GM23338 (cell line): ENCODE results near the gene TBCEL.

Source experiments
- CREB1 ChIP-seq: fragments of 250-450 bp; sonication (Bioruptor Pico); IDR thresholded peaks from 2 replicates; pipeline ENCODE4 v1.5.0; 2020; ENCODE audit warnings: low read depth, mild to moderate bottlenecking, moderate library complexity
- EZH2 ChIP-seq: fragments of 200-600 bp; sonication (generic); IDR thresholded peaks from one replicate; pipeline ENCODE4 v1.8.0; 2017; ENCODE audit warnings: antibody characterized with exemption, mild to moderate bottlenecking, low read depth; ENCODE audit not compliant: unreplicated experiment
- EZH2phosphoT487 ChIP-seq: fragments of 200-600 bp; sonication (generic); IDR thresholded peaks from one replicate; pipeline ENCODE4 v1.8.1; 2018; ENCODE audit warnings: antibody characterized with exemption; ENCODE audit not compliant: unreplicated experiment
- JUNB ChIP-seq: IDR thresholded peaks from one replicate; pipeline ENCODE4 v1.6.1; 2016; ENCODE audit warnings: antibody characterized with exemption; ENCODE audit not compliant: unreplicated experiment
- NANOG ChIP-seq: IDR thresholded peaks from 2 replicates; pipeline ENCODE4 v1.6.1; 2016; ENCODE audit warnings: antibody characterized with exemption, borderline replicate concordance
- POLR2AphosphoS5 ChIP-seq: IDR thresholded peaks from 2 replicates; pipeline ENCODE4 v1.6.1; 2016; ENCODE audit warnings: antibody characterized with exemption, low read depth
- STAT1 ChIP-seq: IDR thresholded peaks from one replicate; pipeline ENCODE4 v1.6.1; 2016; ENCODE audit warnings: antibody characterized with exemption; ENCODE audit not compliant: unreplicated experiment
- TF ChIP-seq, protein P1 (sequence below): IDR thresholded peaks from one replicate; pipeline ENCODE4 v1.6.1; 2018; ENCODE audit warnings: antibody characterized with exemption; ENCODE audit not compliant: unreplicated experiment
- TF ChIP-seq, protein P2 (sequence below), 2 experiments: fragments of 200-600 bp in 1 of 2; sonication (generic) in 1 of 2; conservative IDR thresholded peaks; 2 replicates each; pipeline versions ENCODE4 v1.5.1 to v1.6.1; 2016 to 2017; ENCODE audit warnings: antibody characterized with exemption in 2 of 2, low read depth in 2 of 2, mild to moderate bottlenecking in 2 of 2, moderate library complexity in 1 of 2
- TF ChIP-seq, protein P3 (sequence below): fragments of 250-450 bp; sonication (Bioruptor Pico); IDR thresholded peaks from 2 replicates; pipeline ENCODE4 v1.5.0; 2020; ENCODE audit warnings: mild to moderate bottlenecking, moderate library complexity
- TF ChIP-seq, protein P4 (sequence below): IDR thresholded peaks from 2 replicates; pipeline ENCODE4 v1.6.1; 2016; ENCODE audit warnings: antibody characterized with exemption

DNA sequence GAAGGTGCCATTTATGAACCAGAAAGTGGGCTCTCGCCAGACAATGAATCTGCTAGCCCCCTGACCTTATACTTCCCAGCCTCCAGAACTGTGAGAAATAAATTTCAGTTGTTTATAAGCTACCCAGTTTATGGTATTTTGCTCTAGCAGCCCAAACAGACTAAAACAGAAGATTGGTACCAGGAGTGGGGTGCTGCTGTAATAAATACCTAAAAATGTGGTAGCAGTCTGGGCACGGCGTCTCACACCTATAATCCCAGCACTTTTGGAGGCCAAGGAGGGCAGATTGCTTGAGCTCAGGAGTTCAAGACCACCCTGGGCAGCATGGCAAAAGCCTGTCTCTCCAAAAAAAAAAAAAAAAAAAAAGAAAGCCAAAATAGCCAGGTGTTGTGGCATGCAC lies 98.4 kb downstream of the TBCEL start:
- TF ChIP-seq, protein P1, sequence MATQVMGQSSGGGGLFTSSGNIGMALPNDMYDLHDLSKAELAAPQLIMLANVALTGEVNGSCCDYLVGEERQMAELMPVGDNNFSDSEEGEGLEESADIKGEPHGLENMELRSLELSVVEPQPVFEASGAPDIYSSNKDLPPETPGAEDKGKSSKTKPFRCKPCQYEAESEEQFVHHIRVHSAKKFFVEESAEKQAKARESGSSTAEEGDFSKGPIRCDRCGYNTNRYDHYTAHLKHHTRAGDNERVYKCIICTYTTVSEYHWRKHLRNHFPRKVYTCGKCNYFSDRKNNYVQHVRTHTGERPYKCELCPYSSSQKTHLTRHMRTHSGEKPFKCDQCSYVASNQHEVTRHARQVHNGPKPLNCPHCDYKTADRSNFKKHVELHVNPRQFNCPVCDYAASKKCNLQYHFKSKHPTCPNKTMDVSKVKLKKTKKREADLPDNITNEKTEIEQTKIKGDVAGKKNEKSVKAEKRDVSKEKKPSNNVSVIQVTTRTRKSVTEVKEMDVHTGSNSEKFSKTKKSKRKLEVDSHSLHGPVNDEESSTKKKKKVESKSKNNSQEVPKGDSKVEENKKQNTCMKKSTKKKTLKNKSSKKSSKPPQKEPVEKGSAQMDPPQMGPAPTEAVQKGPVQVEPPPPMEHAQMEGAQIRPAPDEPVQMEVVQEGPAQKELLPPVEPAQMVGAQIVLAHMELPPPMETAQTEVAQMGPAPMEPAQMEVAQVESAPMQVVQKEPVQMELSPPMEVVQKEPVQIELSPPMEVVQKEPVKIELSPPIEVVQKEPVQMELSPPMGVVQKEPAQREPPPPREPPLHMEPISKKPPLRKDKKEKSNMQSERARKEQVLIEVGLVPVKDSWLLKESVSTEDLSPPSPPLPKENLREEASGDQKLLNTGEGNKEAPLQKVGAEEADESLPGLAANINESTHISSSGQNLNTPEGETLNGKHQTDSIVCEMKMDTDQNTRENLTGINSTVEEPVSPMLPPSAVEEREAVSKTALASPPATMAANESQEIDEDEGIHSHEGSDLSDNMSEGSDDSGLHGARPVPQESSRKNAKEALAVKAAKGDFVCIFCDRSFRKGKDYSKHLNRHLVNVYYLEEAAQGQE: no peak
- TF ChIP-seq, protein P2, sequence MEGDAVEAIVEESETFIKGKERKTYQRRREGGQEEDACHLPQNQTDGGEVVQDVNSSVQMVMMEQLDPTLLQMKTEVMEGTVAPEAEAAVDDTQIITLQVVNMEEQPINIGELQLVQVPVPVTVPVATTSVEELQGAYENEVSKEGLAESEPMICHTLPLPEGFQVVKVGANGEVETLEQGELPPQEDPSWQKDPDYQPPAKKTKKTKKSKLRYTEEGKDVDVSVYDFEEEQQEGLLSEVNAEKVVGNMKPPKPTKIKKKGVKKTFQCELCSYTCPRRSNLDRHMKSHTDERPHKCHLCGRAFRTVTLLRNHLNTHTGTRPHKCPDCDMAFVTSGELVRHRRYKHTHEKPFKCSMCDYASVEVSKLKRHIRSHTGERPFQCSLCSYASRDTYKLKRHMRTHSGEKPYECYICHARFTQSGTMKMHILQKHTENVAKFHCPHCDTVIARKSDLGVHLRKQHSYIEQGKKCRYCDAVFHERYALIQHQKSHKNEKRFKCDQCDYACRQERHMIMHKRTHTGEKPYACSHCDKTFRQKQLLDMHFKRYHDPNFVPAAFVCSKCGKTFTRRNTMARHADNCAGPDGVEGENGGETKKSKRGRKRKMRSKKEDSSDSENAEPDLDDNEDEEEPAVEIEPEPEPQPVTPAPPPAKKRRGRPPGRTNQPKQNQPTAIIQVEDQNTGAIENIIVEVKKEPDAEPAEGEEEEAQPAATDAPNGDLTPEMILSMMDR (conservative IDR thresholded peaks at IDR 0.05; ENCODE audit: low read depth in 2 of 2): no peak
- TF ChIP-seq EZH2: no peak
- no peak for TF ChIP-seq POLR2AphosphoS5
- TF ChIP-seq EZH2phosphoT487: no peak
- no peak for TF ChIP-seq JUNB
- TF ChIP-seq STAT1: no peak
- TF ChIP-seq CREB1: no peak
- TF ChIP-seq, protein P3, sequence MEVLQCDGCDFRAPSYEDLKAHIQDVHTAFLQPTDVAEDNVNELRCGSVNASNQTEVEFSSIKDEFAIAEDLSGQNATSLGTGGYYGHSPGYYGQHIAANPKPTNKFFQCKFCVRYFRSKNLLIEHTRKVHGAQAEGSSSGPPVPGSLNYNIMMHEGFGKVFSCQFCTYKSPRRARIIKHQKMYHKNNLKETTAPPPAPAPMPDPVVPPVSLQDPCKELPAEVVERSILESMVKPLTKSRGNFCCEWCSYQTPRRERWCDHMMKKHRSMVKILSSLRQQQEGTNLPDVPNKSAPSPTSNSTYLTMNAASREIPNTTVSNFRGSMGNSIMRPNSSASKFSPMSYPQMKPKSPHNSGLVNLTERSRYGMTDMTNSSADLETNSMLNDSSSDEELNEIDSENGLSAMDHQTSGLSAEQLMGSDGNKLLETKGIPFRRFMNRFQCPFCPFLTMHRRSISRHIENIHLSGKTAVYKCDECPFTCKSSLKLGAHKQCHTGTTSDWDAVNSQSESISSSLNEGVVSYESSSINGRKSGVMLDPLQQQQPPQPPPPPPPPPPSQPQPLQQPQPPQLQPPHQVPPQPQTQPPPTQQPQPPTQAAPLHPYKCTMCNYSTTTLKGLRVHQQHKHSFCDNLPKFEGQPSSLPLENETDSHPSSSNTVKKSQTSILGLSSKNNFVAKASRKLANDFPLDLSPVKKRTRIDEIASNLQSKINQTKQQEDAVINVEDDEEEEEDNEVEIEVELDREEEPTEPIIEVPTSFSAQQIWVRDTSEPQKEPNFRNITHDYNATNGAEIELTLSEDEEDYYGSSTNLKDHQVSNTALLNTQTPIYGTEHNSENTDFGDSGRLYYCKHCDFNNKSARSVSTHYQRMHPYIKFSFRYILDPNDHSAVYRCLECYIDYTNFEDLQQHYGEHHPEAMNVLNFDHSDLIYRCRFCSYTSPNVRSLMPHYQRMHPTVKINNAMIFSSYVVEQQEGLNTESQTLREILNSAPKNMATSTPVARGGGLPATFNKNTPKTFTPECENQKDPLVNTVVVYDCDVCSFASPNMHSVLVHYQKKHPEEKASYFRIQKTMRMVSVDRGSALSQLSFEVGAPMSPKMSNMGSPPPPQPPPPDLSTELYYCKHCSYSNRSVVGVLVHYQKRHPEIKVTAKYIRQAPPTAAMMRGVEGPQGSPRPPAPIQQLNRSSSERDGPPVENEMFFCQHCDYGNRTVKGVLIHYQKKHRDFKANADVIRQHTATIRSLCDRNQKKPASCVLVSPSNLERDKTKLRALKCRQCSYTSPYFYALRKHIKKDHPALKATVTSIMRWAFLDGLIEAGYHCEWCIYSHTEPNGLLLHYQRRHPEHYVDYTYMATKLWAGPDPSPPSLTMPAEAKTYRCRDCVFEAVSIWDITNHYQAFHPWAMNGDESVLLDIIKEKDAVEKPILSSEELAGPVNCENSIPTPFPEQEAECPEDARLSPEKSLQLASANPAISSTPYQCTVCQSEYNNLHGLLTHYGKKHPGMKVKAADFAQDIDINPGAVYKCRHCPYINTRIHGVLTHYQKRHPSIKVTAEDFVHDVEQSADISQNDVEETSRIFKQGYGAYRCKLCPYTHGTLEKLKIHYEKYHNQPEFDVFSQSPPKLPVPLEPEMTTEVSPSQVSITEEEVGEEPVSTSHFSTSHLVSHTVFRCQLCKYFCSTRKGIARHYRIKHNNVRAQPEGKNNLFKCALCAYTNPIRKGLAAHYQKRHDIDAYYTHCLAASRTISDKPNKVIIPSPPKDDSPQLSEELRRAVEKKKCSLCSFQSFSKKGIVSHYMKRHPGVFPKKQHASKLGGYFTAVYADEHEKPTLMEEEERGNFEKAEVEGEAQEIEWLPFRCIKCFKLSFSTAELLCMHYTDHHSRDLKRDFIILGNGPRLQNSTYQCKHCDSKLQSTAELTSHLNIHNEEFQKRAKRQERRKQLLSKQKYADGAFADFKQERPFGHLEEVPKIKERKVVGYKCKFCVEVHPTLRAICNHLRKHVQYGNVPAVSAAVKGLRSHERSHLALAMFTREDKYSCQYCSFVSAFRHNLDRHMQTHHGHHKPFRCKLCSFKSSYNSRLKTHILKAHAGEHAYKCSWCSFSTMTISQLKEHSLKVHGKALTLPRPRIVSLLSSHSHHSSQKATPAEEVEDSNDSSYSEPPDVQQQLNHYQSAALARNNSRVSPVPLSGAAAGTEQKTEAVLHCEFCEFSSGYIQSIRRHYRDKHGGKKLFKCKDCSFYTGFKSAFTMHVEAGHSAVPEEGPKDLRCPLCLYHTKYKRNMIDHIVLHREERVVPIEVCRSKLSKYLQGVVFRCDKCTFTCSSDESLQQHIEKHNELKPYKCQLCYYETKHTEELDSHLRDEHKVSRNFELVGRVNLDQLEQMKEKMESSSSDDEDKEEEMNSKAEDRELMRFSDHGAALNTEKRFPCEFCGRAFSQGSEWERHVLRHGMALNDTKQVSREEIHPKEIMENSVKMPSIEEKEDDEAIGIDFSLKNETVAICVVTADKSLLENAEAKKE (CRISPR knock-in tag): no peak
- TF ChIP-seq NANOG: no peak
- TF ChIP-seq, protein P4, sequence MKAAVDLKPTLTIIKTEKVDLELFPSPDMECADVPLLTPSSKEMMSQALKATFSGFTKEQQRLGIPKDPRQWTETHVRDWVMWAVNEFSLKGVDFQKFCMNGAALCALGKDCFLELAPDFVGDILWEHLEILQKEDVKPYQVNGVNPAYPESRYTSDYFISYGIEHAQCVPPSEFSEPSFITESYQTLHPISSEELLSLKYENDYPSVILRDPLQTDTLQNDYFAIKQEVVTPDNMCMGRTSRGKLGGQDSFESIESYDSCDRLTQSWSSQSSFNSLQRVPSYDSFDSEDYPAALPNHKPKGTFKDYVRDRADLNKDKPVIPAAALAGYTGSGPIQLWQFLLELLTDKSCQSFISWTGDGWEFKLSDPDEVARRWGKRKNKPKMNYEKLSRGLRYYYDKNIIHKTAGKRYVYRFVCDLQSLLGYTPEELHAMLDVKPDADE: no peak
